GM12865 (cell line): ENCODE measurements around the gene AQP6.

Source experiments
- DNase-seq: peaks from one replicate; pipeline ENCODE4 v3.0.0; 2010; ENCODE audit warnings: low read depth
- H3K4me3 ChIP-seq: 2 replicates; pipeline ENCODE4 v1.5.1; 2011; ENCODE audit warnings: mild to moderate bottlenecking, low read depth, low read length, control low read depth
- CTCF ChIP-seq: IDR thresholded peaks from 2 replicates; pipeline ENCODE4 v1.5.1; 2011; ENCODE audit warnings: low read length, control low read depth, low read depth, inconsistent platforms; ENCODE audit not compliant: insufficient read depth; ENCODE audit errors: missing control alignments

Gene AQP6

GRCh38 chr12:49968471-49968870 is 4.3 kb upstream of the AQP6 start:
- TF ChIP-seq CTCF: no peak
- no peak for DNase-seq
- H3K4me3 ChIP-seq: no peak overlapping the region

DNA sequence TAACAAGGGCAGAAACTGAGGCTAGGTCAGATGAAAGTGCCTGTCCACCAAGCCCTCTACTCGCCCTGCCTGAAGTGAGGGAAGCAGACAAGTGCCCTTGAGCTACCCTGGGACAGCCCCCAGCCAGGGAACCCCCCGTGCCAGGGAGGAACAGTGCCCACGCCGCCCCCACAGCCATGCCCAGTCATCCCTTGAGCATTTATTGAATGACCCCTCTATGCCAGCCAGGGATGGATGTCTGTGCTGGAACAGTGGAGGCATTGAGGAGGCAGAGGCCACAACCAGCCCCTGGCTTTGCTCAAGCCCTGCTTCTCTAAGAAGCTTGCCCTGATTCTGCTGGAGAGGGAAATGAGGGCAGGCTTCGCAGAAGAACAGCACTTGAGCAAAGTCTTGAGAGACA is 3.7 kb upstream of the AQP6 start:
- TF ChIP-seq CTCF: no peak
- H3K4me3 ChIP-seq: no peak overlapping the region
- DNase-seq: no peak

DNA sequence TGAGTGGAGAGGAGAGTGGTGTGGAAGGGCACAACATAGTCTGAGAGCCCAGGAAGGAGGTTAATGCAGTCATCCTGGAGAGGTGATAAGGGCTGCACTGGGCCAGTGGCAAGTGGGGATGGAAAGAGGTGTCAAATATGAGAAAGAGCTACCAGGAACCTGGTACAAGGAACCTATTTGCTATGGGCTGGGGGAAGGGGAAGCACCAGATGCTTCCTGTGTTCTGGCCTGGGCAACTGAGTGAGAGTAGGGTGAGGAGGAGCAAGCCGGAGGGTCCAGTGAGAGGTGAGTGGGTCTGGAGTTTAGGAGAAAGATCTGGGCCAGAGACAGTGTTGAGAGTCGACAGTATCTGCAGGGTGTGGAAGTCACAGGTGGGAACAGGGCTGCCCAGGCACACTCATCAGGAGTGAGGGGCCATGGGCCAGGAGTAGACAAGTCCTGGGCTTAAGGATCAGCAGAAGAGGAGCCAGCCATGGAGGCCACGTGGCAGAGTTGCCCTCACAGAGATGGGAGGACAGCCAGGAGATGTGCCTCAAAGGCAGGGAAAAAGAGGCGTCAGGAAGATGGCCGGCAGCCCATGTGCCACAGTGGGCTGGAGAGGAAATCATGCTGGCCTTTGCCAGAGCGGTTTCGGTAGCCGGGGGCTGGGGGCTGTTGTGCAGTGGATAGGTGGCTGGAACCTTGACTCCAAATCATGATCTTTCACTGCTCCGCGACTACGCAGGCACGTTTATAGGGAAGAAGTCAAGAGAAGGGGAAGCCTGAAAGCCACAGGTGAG is 2.9 kb upstream of the AQP6 start:
- no peak for TF ChIP-seq CTCF
- DNase-seq: no peak
- no peak overlapping the region for H3K4me3 ChIP-seq

DNA sequence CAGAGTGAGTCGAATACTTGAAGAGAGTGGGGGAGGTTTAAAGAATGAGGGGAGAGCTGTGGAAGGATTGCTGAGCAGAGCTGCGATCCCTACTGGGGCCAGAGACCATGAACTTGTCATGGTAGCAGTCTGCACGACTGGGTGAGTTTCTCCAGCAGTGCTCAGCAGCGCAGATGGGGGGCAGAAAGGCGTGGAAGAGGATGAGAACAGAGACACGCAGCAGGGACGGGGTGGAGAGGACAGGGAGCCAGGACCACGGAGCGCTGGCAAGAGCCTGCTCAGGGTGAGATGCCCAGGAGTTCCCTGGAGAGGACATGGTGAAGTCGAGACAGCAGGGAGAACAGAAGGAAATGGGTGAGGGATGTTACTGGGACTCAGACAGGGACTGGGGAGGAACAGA is 2.1 kb upstream of the AQP6 start:
- DNase-seq: no peak
- TF ChIP-seq CTCF: no peak

DNA sequence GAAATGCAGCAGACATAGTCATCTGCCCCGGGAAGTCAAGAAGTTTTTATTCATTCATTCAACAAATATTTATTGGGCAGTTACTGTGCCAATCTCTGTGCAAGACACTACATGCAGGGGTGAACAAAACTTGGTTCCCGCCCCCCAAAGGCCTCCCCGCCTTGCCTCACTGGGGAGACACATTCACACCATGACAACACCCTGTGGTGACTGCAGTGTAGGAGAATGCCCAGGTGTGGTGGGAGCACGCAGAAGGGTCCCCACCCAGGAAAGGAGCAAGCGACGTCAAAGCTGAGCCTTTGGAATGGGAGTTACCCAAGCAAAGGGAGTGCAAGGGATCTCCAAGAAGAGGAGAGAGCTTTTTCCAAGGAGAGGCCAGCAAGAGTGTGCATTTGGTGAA is 1.6 kb upstream of the AQP6 start:
- no peak overlapping the region for H3K4me3 ChIP-seq
- DNase-seq: no peak
- no peak for TF ChIP-seq CTCF

More for the DNA sequence above, 2.1 kb upstream of the AQP6 start:
- no peak overlapping the region for H3K4me3 ChIP-seq

DNA sequence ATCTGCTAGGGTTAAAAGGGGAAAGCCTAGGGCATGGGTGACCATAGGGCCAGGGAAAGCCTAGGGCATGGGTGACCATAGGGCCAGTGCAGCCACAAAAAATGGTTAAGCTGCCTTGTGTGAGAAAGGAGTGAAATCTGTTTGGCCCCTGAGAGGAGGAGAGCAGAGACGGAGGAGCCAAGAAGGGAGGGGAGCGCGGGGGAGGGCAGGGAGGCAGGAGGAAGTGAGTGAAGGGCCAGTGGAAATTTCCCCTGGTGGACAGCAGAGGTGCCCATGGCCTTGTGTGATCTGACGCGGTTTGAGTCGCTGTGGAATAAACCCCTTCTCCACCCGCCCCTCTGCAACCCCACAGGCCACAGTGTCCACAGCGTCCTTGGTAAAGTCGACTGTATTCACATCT is 618 bp upstream of the AQP6 start:
- no peak for TF ChIP-seq CTCF
- no peak overlapping the region for H3K4me3 ChIP-seq
- DNase-seq: no peak

DNA sequence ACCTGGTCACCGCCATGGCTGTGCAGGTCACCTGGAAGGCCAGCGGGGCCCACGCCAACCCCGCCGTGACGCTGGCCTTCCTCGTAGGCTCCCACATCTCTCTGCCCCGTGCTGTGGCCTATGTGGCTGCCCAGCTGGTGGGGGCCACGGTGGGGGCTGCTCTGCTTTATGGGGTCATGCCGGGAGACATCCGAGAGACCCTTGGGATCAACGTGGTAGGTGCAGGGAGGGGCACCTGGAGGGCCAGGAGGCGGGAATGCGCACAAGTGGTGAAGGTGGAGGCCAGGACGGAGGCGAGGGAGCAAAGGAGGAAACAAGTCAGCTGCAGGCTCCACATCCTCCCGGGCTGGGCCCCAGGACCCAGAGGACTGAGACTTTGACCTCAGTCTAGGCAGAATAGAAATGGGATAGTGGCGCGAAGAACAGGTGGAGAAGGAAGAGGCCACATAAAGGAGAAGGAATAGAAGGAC is 649 bp downstream of the AQP6 start:
- H3K4me3 ChIP-seq: no peak overlapping the region
- no peak for TF ChIP-seq CTCF
- DNase-seq: no peak
